GM18909 (cell line): Measurements from ENCODE around the gene KLHL8.
A peak's percentile ranks its signal among the peaks of the same experiment; 100 is the strongest.

ENCODE experiments used
- ATAC-seq: cut with Tn5 transposase; IDR thresholded peaks from one replicate; pipeline ENCODE4 v1.9.1; 2021; ENCODE audit warnings: mild to moderate bottlenecking; ENCODE audit not compliant: unreplicated experiment, poor library complexity

KLHL8 gene

GRCh38 chr4:87220094-87220822 lies at the start of gene KLHL8:
Gene KLHL8 (minus strand): TSS chr4:87220618. CDS start chr4:87195539, 25,079 bp downstream.
- peak; percentile 94 for ATAC-seq

GRCh38 chr4:87270144-87270543 lies 49.7 kb upstream of the KLHL8 start:
- no peak for ATAC-seq

- ATAC-seq: no peak
Measured at GRCh38 chr4:87268411-87268810, 48.0 kb upstream of the KLHL8 start.

- no peak for ATAC-seq
Measured at GRCh38 chr4:87266986-87267385, 46.6 kb upstream of the KLHL8 start.

- no peak for ATAC-seq
Measured at GRCh38 chr4:87262886-87263285, 42.5 kb upstream of the KLHL8 start.

GRCh38 chr4:87260477-87260876 lies 40.1 kb upstream of the KLHL8 start:
- ATAC-seq: no peak

- no peak for ATAC-seq
Measured at GRCh38 chr4:87258677-87259076, 38.3 kb upstream of the KLHL8 start.

GRCh38 chr4:87257523-87257922 lies 37.1 kb upstream of the KLHL8 start:
- no peak for ATAC-seq

- ATAC-seq: no peak
Measured at GRCh38 chr4:87255755-87256154, 35.3 kb upstream of the KLHL8 start.

GRCh38 chr4:87251106-87251505 lies 30.7 kb upstream of the KLHL8 start:
- no peak for ATAC-seq

- ATAC-seq: no peak
Measured at GRCh38 chr4:87250294-87250693, 29.9 kb upstream of the KLHL8 start.

GRCh38 chr4:87249332-87250019 lies 29.1 kb upstream of the KLHL8 start:
- ATAC-seq: no peak

GRCh38 chr4:87243426-87244053 lies 23.1 kb upstream of the KLHL8 start:
- no peak for ATAC-seq

GRCh38 chr4:87241336-87241735 lies 20.9 kb upstream of the KLHL8 start:
- ATAC-seq: no peak

GRCh38 chr4:87240341-87240740 lies 19.9 kb upstream of the KLHL8 start:
- ATAC-seq: no peak

GRCh38 chr4:87239821-87240220 lies 19.4 kb upstream of the KLHL8 start:
- ATAC-seq: no peak

- no peak for ATAC-seq
Measured at GRCh38 chr4:87239194-87239593, 18.8 kb upstream of the KLHL8 start.

- ATAC-seq: no peak
Measured at GRCh38 chr4:87236861-87237260, 16.4 kb upstream of the KLHL8 start.

- no peak for ATAC-seq
Measured at GRCh38 chr4:87235020-87235671, 14.7 kb upstream of the KLHL8 start.

GRCh38 chr4:87232216-87232615 lies 11.8 kb upstream of the KLHL8 start:
- ATAC-seq: no peak

- no peak for ATAC-seq
Measured at GRCh38 chr4:87230806-87231205, 10.4 kb upstream of the KLHL8 start.
